ENCODE results near the gene LACRT.

GRCh38 chr12:54586620-54587019, 48.1 kb downstream of the LACRT start:
- no peak for TF ChIP-seq TBP (IDR thresholded peaks at IDR 0.05; ENCODE audit: low read depth, low read length)
- TF ChIP-seq ATF3 (IDR thresholded peaks at IDR 0.05; ENCODE audit: insufficient read depth, low read depth, low read length), result no peak
- TF ChIP-seq PHF8 (conservative IDR thresholded peaks at IDR 0.05; ENCODE audit: low read depth, low read length), result no peak
- TF ChIP-seq CTCF (IDR thresholded peaks at IDR 0.05; ENCODE audit: control extremely low read depth in 1 of 3, insufficient read depth in 1 of 3, low read depth in 1 of 3, low read length in 3 of 3), result no peak
- TF ChIP-seq BACH1 (IDR thresholded peaks at IDR 0.05; ENCODE audit: low read length), result no peak
- no peak for TF ChIP-seq CHD2 (IDR thresholded peaks at IDR 0.05; ENCODE audit: low read length)
- TF ChIP-seq POLR2A (IDR thresholded peaks at IDR 0.05; ENCODE audit: control extremely low read depth in 1 of 2, low read depth in 2 of 2, low read length in 2 of 2), result no peak
- no peak for TF ChIP-seq SP1 (IDR thresholded peaks at IDR 0.05; ENCODE audit: low read depth, low read length)
- TF ChIP-seq SP4 (IDR thresholded peaks at IDR 0.05; ENCODE audit: low read length), result no peak
- TF ChIP-seq TAF1 (IDR thresholded peaks at IDR 0.05; ENCODE audit: low read depth, low read length), result no peak

All from H1 (cell line).